ENCODE data around the gene RELA.
"Not testable (repeated sequence)": the region's sequence is repeated elsewhere in the genome, so short reads cannot be mapped to it uniquely, and the experiment has no call there.

RELA gene

GRCh38 chr11:65648997-65649493 is 13.7 kb downstream of the RELA start:
- no peak for DNase-seq (ENCODE audit: low read depth)

DNA sequence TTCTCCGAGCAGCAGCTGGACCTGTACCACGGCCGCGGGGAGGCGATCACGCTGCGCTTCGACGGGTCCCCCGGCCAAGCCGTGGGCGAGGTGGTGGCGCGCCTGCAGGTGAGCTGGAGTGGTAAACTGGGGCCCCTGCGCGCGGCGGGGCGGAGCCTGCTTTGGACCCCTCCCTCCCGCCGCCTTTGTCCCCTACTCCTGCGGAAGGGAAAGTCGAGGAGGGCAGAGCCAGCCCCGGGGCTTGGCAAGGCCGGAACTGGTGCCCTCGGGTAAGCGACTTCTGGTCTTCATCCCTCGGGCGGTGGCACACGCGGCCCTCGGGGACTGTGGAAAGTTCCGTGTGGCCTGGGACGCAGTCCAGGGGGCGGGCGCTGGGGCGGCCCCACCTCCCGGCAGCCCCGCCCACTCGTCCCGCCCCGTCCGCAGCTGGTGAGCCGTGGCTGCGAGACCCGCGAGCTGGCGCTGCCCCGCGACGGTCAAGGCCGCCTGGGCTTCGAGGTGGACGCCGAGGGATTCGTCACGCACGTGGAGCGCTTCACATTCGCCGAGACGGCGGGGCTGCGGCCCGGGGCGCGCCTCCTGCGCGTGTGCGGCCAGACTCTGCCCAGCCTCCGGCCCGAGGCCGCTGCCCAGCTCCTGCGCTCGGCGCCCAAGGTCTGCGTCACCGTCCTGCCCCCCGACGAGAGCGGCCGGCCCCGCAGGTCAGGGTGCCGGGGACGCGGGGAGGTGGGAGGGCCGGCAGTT is 15.6 kb downstream of the RELA start:
- DNase-seq (ENCODE audit: low read depth) = no peak

DNA sequence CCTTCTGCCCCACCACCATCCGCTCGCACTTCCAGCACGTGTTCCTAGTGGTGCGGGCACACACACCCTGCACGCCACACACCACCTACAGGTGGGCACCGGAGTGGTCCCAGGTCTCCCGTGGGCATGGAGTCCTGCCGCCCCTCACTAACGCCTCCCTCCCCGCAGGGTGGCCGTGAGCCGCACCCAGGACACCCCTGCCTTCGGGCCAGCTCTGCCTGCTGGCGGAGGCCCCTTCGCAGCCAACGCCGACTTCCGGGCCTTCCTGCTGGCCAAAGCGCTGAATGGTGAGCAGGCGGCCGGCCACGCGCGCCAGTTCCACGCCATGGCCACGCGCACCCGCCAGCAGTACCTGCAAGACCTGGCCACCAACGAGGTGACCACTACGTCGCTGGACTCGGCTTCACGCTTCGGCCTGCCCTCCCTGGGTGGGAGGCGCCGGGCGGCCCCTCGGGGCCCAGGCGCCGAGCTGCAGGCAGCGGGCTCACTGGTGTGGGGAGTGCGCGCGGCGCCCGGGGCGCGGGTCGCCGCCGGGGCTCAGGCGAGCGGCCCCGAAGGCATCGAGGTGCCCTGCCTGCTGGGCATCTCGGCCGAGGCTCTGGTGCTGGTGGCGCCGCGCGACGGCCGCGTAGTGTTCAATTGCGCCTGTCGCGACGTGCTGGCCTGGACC is 16.3 kb downstream of the RELA start:
- DNase-seq (ENCODE audit: low read depth) = no peak

- no peak for DNase-seq (ENCODE audit: low read depth)
These were observed 17.0 kb downstream of the RELA start for GRCh38 chr11:65645710-65646109.

- DNase-seq (ENCODE audit: low read depth) = no peak
These were observed 17.9 kb downstream of the RELA start for GRCh38 chr11:65644837-65645236.

DNA sequence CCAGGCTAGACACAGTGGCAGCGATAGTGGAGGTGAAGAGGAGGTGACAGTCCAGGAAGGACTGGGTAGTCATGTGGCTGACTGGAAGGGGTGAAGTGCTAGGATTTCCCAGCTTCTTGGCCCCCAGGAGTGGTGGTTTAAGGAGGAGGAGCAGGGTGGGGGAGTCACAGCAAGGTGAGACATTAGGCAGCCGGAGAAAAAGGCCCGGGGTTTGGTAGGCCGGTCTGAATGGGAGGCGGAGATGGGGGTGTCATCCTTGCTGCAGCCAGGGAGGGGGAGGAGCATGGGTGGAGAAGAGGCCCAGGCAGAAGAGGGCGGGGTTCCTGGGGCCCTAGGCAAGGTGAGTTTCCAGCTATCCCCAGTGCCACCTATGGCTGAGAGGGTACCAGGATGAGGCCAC is 18.7 kb downstream of the RELA start:
- no peak for DNase-seq (ENCODE audit: low read depth)

DNA sequence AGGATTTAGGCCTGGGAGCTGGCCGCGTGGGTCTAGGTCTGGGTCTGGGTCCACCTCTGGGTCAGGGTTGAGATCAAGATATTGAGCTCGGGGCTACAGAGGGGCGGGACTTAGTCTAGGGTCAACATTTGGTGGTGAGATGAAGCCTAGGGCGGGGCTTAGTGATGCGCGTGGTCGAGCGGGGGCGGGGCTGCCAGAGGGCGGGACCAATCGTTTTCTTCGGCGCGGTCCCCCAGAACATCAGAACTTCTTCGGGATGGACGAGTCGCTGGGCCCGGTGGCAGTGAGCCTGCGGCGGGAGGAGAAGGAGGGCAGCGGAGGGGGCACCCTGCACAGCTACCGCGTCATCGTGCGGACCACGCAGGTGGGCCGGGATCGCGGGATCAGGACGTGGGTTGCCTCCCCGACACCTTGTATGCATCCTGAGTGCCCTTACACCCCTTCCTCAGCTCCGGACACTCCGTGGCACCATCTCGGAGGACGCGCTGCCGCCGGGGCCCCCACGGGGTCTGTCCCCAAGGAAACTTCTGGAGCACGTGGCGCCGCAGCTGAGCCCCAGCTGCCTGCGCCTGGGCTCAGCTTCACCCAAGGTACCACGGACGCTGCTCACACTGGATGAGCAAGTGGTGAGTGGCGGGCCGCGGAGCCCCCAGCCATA is 20.6 kb downstream of the RELA start:
- no peak for DNase-seq (ENCODE audit: low read depth)

GRCh38 chr11:65641297-65642013 is 21.3 kb downstream of the RELA start:
- DNase-seq (ENCODE audit: low read depth) = no peak

GRCh38 chr11:65640483-65641296 is 22.0 kb downstream of the RELA start:
- DNase-seq (ENCODE audit: low read depth) = no peak

DNA sequence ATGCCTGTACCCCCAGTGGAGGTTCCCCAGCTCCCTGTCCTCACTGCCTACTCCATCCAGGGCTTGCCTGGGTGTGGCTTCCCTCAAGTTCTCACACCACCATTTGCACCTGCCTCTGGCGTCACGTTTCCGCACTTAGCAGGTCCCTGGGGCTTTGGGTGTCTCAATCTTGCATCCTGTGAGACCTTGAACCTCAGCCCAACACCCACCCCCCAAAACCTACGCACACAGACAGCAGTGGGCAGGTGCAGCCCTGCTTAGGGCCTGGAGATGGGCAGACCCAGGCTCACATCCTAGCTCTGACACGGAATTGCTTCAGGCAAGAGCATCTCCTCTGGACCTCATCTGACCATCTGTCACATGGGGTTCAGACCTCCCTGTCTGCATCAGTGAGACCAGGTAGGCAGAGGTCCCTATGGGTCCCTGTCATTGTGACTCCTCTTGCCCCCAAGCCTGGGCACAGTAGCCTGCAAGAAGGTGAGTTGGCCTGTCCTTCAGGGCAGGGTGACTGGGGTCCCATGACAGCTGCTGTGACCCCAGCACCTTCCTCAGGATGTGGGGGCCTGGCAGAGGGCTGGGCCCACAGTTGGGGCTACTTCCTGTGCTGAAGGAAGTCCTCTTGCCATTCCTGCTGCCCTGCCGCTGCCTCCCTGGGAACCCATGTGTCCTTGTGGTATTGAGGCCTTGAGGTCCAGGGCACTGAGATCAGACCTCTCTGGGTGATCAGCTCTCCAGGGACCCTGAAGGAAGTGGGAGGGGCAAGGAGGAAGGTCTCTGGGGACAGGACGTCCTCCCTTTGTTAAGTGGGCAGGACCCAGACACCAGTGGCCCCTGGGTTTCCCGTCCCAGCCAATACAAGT is 22.9 kb downstream of the RELA start:
- no peak for DNase-seq (ENCODE audit: low read depth)

DNA sequence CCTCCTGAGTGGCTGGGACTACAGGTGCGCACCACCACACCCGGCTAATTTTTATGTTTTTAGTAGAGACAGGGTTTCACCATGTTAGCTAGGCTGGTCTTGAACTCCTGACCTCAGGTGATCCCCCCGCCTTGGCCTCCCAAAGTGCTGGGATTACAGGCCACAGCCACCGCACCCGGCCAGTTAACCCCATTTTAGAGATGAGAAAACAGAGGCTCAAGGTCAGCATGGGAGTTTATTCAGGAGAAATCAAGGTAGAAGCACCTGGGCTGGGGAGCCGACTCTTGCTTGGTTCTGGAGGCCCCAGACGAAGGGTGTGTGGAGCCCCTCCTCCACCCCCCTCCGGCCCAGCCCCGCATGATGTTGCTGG is 23.5 kb downstream of the RELA start:
- not testable (repeated sequence) for DNase-seq (ENCODE audit: low read depth)

DNA sequence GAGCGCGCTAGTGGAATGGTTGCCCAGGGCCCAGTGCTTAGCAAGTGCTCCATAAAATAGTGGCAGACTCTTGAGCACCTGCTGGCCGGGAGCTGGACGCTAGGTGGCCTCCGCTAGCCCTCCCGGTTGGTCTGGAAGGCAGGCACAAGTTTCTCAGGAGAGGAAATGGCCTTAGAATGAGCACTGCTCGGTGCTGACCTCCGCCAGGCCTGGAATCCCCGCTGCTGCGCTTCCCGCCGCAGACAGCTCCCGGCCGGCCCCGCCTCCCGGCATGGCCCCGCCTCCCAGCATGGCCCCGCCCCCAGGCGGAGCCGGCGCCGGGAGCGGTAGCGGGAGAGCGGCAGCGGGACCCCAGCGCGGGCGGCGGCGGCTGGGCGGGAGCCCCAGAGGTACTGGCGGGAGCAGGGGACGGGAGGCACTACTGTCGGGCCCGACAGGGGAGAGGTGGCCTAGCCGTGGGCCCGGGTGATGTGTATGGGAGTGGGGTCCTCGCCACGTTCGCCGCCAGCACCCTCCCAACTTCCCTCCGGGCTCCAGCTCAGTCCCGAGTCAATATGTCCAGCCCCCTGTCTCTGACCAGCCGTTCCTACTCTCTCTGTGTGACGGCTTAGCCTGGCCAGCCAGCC is 24.8 kb downstream of the RELA start, which contains the start of gene SIPA1:
TSS of gene SIPA1 (plus strand) at position 308 of the 626 bp plus-strand sequence. CDS start 2,821 bp downstream, outside the sequence.
- peak; percentile 81 for DNase-seq (ENCODE audit: low read depth)

DNA sequence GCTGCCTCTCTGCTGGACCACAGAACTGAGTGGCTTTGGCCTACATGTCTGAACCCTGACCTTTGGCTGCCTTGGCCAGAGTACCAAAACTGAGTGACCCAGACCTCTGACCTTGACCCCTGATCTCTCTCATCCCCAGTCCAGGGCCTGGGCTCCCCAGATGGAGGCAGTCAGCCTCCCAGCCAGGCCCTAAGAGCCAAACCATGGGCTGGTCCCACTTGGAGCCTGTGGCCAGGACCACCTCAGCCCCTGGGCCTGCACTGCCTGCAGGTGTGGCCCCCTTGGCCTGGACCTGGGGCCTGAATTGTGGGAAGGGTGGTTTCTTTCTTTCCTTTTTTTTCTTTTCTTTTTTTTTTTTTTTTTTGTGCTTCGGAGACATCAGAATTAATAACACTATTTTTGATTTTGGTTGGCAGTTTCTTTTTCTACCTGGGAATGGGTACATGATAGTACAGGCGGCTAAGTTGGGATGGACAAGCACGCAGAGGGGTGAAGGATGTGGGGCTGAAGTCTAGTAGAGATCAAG is 25.6 kb downstream of the RELA start:
- DNase-seq (ENCODE audit: low read depth) = no peak

DNA sequence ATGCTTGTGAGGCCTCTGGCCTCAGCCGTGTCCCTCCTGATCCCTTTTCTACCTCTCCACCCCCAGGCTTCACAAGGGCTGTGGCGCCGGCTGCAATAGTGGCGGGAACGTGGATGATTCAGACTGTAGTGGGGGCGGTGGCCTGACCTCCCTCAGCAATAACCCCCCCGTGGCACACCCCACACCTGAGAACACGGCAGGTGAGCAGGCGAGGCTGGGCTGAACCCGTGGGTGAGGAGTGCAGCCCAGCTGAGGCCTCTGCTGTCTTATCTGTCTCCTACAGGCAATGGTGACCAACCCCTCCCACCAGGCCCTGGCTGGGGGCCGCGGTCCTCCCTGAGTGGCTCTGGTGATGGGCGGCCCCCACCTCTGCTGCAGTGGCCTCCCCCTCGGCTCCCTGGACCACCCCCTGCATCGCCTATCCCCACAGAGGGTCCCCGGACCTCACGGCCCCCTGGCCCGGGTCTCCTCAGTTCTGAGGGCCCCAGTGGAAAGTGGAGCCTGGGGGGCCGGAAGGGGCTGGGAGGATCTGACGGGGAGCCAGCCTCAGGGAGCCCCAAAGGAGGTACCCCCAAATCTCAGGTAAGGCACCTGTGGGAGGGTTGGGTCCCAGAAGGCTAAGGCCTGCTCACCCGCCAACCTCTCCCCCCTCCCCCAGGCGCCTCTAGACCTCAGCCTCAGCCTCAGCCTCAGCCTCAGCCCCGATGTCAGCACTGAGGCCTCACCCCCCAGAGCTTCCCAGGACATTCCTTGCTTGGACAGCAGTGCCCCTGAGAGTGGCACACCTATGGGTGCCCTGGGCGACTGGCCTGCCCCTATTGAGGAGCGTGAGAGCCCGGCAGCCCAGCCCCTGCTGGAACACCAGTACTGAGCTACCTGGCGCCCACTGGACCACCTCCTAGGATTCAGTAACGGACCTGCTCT is 26.3 kb downstream of the RELA start:
- no peak for DNase-seq (ENCODE audit: low read depth)

DNA sequence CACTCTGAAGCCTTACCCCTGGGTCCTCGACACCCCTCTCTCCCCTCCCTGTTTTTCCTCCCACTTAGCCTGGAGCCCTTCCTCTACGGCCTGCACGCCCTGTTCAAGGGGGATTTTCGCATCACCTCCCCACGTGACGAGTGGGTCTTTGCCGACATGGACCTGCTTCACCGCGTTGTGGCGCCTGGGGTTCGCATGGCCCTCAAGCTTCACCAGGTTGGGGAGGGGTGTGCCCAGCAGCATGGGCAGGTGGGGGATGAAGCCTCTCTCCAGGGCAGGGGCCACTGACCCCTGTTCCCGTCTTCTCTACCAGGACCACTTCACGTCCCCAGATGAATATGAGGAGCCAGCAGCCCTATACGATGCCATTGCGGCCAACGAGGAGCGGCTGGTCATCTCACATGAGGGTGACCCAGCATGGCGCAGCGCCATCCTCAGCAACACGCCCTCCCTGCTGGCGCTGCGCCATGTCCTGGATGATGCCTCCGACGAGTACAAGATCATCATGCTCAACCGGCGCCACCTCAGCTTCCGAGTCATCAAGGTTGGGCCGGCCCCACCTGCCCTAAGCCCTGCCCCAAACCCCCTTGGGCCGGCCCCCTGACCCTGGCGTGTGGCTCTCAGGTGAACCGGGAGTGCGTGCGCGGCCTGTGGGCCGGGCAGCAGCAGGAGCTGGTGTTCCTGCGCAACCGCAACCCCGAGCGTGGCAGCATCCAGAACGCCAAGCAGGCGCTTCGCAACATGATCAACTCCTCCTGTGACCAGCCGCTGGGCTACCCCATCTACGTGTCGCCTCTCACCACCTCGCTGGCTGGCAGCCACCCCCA is 27.6 kb downstream of the RELA start:
- no peak for DNase-seq (ENCODE audit: low read depth)

- DNase-seq (ENCODE audit: low read depth) = no peak
These were observed 28.3 kb downstream of the RELA start for GRCh38 chr11:65634440-65634839.

DNA sequence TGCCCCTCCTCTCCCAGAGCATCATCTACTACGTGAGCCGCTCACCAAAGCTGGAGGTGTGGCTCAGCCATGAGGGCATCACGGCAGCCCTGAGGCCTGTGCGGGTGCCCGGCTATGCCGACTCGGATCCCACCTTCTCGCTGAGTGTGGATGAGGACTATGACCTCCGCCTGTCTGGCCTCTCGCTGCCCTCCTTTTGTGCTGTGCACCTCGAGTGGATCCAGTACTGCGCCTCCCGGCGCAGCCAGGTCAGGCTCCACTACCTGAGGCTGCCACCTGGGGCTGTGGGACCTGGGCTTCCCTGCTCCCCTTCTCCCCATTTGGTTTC is 28.6 kb downstream of the RELA start:
- DNase-seq (ENCODE audit: low read depth) = no peak

Measured in HS-27A (cell line).